ENCODE data around the gene CCL7.

DNA sequence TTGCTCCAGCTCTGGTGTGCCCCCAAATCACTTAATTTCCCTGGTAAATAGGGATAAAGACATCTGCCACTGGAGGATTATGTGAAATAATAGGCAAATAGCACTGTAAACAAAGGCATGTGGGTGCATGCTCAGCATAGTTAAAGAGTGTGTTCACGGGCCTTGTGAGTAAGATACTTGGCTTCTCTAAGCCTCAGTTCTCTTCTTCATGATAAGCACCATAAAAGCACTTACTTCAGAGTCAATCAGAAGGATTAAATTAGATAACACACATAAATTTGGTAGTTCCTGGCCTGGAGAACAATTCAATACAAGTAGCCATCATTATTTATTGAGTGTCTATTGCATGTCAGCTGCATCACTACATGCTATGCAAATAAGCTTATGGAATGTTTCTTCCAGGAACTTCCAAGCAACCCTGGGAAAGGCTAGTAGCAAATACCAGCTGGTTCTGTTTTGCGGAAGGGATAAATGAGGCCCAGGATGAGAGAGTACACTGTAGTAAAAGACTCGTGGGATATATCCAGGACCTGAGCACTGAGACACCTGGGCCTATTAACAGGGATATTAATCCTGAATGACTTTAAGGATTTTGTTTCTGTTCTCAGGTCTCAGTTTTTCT, 30.0 kb downstream of the CCL7 start:
- TF ChIP-seq, protein P1, sequence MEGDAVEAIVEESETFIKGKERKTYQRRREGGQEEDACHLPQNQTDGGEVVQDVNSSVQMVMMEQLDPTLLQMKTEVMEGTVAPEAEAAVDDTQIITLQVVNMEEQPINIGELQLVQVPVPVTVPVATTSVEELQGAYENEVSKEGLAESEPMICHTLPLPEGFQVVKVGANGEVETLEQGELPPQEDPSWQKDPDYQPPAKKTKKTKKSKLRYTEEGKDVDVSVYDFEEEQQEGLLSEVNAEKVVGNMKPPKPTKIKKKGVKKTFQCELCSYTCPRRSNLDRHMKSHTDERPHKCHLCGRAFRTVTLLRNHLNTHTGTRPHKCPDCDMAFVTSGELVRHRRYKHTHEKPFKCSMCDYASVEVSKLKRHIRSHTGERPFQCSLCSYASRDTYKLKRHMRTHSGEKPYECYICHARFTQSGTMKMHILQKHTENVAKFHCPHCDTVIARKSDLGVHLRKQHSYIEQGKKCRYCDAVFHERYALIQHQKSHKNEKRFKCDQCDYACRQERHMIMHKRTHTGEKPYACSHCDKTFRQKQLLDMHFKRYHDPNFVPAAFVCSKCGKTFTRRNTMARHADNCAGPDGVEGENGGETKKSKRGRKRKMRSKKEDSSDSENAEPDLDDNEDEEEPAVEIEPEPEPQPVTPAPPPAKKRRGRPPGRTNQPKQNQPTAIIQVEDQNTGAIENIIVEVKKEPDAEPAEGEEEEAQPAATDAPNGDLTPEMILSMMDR (IDR thresholded peaks at IDR 0.05; ENCODE audit: low read length): no peak
- no peak for TF ChIP-seq EZH2 (IDR thresholded peaks at IDR 0.05; ENCODE audit: borderline replicate concordance, low read length)
